ENCODE results near the gene HARS1. TPM values are rescaled to one million over a fixed set of nuclear protein-coding genes. Genes with fewer than 3 reads are reported as not detected.
"Not testable (repeated sequence)": the region's sequence is repeated elsewhere in the genome, so short reads cannot be mapped to it uniquely, and the experiment has no call there.

Gene HARS1
- total RNA-seq, 4 donors from 2014 or later, result 39.6 to 51.6 (median 43.9) TPM

DNA sequence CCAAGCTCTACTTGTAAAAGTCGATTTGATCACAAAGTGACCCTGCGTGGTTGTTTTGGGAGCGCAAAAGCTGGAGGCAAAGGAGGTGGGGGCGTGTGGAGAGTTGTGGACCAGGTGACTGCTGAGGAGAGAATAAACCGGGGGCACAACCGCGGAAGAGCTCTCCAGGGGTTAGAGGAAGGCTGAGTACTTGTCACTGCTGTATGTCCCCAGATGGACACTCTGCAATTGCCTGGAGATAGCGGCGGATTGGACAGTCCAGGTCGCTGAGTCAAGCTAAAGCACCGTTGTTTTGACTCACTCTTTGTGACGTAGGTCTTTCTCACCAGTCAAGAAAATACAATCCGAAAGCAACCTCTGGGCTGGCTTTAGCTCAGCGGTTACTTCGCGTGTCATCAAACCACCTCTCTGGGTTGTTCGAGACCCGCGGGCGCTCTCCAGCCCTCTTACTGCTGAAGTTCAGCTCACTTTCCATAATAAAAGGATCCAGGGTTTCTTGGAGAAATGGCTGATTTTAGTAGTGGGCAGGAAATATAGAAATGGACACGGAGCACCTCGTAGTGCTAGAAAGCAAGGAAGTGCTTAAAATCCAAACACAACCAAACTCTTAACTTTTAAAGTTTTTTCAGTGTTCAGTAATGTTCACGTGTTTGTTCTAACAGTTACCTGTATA lies 34.8 kb upstream of the HARS1 start:
- DNase-seq, result peak; percentile 33
- no peak overlapping the region for H3K4me3 ChIP-seq
- no peak overlapping the region for H3K27ac ChIP-seq
- no peaks in the 10 kb centered on the region for H3K9me3 ChIP-seq
- H3K27me3 ChIP-seq, result peaks cover 28% of the 10 kb centered on the region
- WGBS, 2 donors (ENCODE audit: low coverage in 1 of 2), result 24 to 31% methylated on average over 15 to 23 of the region's 23 CpGs
- intact Hi-C loops (cut with DNase I; ENCODE audit: low total_unique reads) (no loop called here), in situ Hi-C loops (cut with MboI; ENCODE audit: low pct_ligation_motif_present in 1 of 4, low pct_unique_long_range_greater_than_20kb in 1 of 4, low sequenced_read_pairs in 3 of 4) (loop anchor here in 1 of 4 donors (10.0 kb wide), 1 partner anchor 341 kb away; no protein-coding TSS in a partner anchor)
- no peaks in the 10 kb centered on the region for H3K4me1 ChIP-seq
- TF ChIP-seq, protein P1, sequence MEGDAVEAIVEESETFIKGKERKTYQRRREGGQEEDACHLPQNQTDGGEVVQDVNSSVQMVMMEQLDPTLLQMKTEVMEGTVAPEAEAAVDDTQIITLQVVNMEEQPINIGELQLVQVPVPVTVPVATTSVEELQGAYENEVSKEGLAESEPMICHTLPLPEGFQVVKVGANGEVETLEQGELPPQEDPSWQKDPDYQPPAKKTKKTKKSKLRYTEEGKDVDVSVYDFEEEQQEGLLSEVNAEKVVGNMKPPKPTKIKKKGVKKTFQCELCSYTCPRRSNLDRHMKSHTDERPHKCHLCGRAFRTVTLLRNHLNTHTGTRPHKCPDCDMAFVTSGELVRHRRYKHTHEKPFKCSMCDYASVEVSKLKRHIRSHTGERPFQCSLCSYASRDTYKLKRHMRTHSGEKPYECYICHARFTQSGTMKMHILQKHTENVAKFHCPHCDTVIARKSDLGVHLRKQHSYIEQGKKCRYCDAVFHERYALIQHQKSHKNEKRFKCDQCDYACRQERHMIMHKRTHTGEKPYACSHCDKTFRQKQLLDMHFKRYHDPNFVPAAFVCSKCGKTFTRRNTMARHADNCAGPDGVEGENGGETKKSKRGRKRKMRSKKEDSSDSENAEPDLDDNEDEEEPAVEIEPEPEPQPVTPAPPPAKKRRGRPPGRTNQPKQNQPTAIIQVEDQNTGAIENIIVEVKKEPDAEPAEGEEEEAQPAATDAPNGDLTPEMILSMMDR (IDR thresholded peaks at IDR 0.05), result no peak
- TF ChIP-seq EP300 (IDR thresholded peaks at IDR 0.05; ENCODE audit: low read depth), result no peak
- no peak for TF ChIP-seq POLR2A (IDR thresholded peaks at IDR 0.05)
- no peak for TF ChIP-seq POLR2AphosphoS5 (IDR thresholded peaks at IDR 0.05)
- no peaks in the 10 kb centered on the region for H3K36me3 ChIP-seq

DNA sequence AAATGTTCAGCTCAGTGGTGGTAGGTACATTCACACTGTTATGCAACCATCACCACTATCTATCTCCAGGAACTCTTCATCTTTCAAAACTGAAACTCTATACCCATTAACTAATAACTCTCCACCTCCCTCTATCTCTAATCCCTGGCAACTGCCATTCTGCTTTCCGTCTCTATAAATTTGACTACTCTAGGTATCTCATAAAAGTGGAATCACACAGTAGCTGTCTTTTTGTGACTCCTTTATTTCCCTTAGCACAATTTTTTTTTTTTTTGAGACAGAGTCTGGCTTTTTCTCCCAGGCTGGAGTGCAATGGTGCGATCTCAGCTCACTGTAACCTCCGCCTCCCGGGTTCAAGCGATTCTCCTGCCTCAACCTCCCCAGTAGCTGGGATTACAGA lies 30.2 kb upstream of the HARS1 start:
- H3K4me3 ChIP-seq; H3K27ac ChIP-seq; DNase-seq; H3K9me3 ChIP-seq; intact Hi-C loops (cut with DNase I; ENCODE audit: low total_unique reads); H3K4me1 ChIP-seq; H3K36me3 ChIP-seq; H3K27me3 ChIP-seq: not testable (repeated sequence)
- in situ Hi-C loops (cut with MboI; ENCODE audit: low pct_ligation_motif_present in 1 of 4, low pct_unique_long_range_greater_than_20kb in 1 of 4, low sequenced_read_pairs in 3 of 4), result loop anchor here in 2 of 4 donors (10.0 to 25.0 kb wide), 2 partner anchors 337 to 484 kb away; no protein-coding TSS in a partner anchor
- 56 to 78% methylated on average over 1 to 5 of the region's 5 CpGs for WGBS, 2 donors (ENCODE audit: low coverage in 1 of 2)

DNA sequence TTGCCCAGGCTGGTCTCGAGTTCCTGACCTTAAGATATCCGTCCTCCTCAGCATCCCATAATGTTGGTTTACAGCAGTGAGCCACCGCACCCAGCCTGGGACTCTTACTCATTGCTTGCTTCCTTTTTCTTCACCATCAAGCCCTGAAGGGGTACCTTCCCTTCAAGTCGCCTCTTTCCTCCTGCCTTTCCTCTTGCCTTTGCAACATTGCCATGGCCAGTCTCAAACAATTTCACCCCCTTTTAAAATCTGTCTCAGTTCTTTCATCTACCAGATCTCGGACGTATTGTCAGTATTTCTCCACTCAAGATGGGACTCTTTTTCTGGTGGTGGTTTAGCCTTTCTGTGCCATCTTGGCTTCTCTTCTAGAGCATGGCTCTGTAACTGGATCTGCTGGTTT lies 29.6 kb upstream of the HARS1 start:
- DNase-seq; H3K9me3 ChIP-seq; H3K27me3 ChIP-seq; intact Hi-C loops (cut with DNase I; ENCODE audit: low total_unique reads); H3K36me3 ChIP-seq; H3K4me1 ChIP-seq; H3K27ac ChIP-seq; H3K4me3 ChIP-seq: not testable (repeated sequence)
- in situ Hi-C loops (cut with MboI; ENCODE audit: low pct_ligation_motif_present in 1 of 4, low pct_unique_long_range_greater_than_20kb in 1 of 4, low sequenced_read_pairs in 3 of 4), result loop anchor here in 2 of 4 donors (10.0 to 25.0 kb wide), 2 partner anchors 336 to 483 kb away; no protein-coding TSS in a partner anchor
- 37 to 49% methylated on average over 6 of the region's 6 CpGs for WGBS, 2 donors (ENCODE audit: low coverage in 1 of 2)

DNA sequence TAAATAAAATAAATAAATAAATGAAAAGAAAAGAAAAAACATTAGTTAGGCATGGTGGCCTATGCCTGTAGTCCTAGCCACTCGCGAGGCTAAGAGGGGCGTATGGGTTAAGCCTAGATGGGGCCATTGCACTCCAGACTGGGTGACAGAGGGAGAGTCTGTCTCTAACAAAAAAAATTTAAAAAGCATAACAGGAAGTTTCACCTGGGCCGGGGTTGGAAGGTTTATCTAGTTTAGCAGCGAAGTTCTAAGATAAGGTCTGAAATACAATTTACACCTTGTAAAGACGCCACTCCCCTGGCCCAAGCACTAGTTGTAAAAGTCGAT lies 27.1 kb upstream of the HARS1 start:
- no peaks in the 10 kb centered on the region for H3K36me3 ChIP-seq
- peak overlapping the region; percentile 71 to 84 (median 80) for H3K27ac ChIP-seq
- peaks cover 0 to 8% (median 2%) of the 10 kb centered on the region in 4 donors for H3K4me1 ChIP-seq
- 47 to 48% methylated on average over 7 of the region's 7 CpGs for WGBS, 2 donors (ENCODE audit: low coverage in 1 of 2)
- intact Hi-C loops (cut with DNase I; ENCODE audit: low total_unique reads) (no loop called here), in situ Hi-C loops (cut with MboI; ENCODE audit: low pct_ligation_motif_present in 1 of 4, low pct_unique_long_range_greater_than_20kb in 1 of 4, low sequenced_read_pairs in 3 of 4) (loop anchor here in 1 of 4 donors (25.0 kb wide), 1 partner anchor 481 kb away; no protein-coding TSS in a partner anchor)
- H3K4me3 ChIP-seq, result peak overlapping the region in 3 of 4 donors; percentile 5 to 27 (median 23)
- no peak for DNase-seq
- no peaks in the 10 kb centered on the region for H3K27me3 ChIP-seq
- no peaks in the 10 kb centered on the region for H3K9me3 ChIP-seq
- TF ChIP-seq POLR2AphosphoS5 (IDR thresholded peaks at IDR 0.05) (no peak), EP300 (IDR thresholded peaks at IDR 0.05; ENCODE audit: low read depth) (no peak), POLR2A (IDR thresholded peaks at IDR 0.05) (no peak)
- TF ChIP-seq, protein P1 (IDR thresholded peaks at IDR 0.05), result no peak

DNA sequence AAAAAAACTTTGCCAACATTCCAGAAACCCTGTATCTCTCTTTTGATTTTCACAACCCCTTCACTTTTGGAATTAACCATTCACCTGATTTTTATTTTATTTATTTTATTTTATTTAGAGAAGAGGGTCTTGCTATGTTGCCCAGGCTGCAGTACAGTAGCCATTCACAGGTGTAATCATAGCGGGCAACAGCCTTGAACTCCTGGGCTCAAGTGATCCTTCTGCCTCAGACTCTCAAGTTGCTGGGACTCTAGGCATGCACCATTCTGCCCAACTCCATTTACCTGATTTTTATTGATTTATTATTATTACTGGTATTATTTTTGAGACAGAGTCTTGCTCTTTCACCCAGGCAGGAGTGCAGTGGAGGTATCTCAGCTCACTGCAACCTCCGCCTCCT lies 25.1 kb upstream of the HARS1 start:
- peaks cover 0 to 17% (median 8%) of the 10 kb centered on the region in 4 donors for H3K4me1 ChIP-seq
- DNase-seq; intact Hi-C loops (cut with DNase I; ENCODE audit: low total_unique reads); H3K4me3 ChIP-seq; H3K36me3 ChIP-seq; H3K9me3 ChIP-seq; H3K27me3 ChIP-seq; H3K27ac ChIP-seq: not testable (repeated sequence)
- in situ Hi-C loops (cut with MboI; ENCODE audit: low pct_ligation_motif_present in 1 of 4, low pct_unique_long_range_greater_than_20kb in 1 of 4, low sequenced_read_pairs in 3 of 4), result loop anchor here in 1 of 4 donors (25.0 kb wide), 1 partner anchor 479 kb away; no protein-coding TSS in a partner anchor
- 96 to 98% methylated on average over 2 of the region's 2 CpGs for WGBS, 2 donors (ENCODE audit: low coverage in 1 of 2)

Measured in transverse colon (tissue), 4 donors.